ENCODE data around the gene NPR1. TPM values are rescaled to one million over a fixed set of nuclear protein-coding genes. Genes with fewer than 3 reads are reported as not detected.
A peak's percentile ranks its signal among the peaks of the same experiment; 100 is the strongest.

Gene NPR1
- total RNA-seq, 6 donors from 2014 or later, result 32.5 to 101 (median 63.0) TPM

GRCh38 chr1:153696741-153697140 lies 18.3 kb downstream of the NPR1 start:
- Histone ChIP-seq H3K9me3 (no peaks in the 10 kb centered on the region), H3K27ac (peak overlapping the region; percentile 87 to 90 (median 88))
- TF ChIP-seq POLR2AphosphoS5 (IDR thresholded peaks at IDR 0.05) (no peak), POLR2A (IDR thresholded peaks at IDR 0.05) (no peak), EP300 (IDR thresholded peaks at IDR 0.05) (no peak), CTCF (IDR thresholded peaks at IDR 0.05) (no peak)

GRCh38 chr1:153697191-153698019 lies 18.9 kb downstream of the NPR1 start:
- 47 to 55% methylated on average over 11 to 12 of the region's 12 CpGs for whole genome bisulfite sequencing, 2 donors
- ATAC-seq (ENCODE audit: low FRiP score in 2 of 2), result peak; percentile 52 to 84
- peaks cover 15 to 27% (median 22%) of the 10 kb centered on the region in 4 donors for H3K4me1 ChIP-seq
- H3K9me3 ChIP-seq, result no peaks in the 10 kb centered on the region
- H3K27ac ChIP-seq, result peak overlapping the region; percentile 87 to 90 (median 88)
- H3K27me3 ChIP-seq, result no peaks in the 10 kb centered on the region
- DNase-seq, result peak in 1 of 2 donors; percentile 41
- H3K36me3 ChIP-seq, result peaks cover 0 to 8% (median 3%) of the 10 kb centered on the region in 4 donors
- H3K4me3 ChIP-seq, result peak overlapping the region in 2 of 4 donors; percentile 24 to 28
- TF ChIP-seq EP300 (IDR thresholded peaks at IDR 0.05) (no peak), CTCF (IDR thresholded peaks at IDR 0.05) (no peak), POLR2AphosphoS5 (IDR thresholded peaks at IDR 0.05) (peak; percentile 27 to 41), POLR2A (IDR thresholded peaks at IDR 0.05) (peak in 2 of 4 donors; percentile 7 to 20)

More at GRCh38 chr1:153696741-153697140, 18.3 kb downstream of the NPR1 start:
- no peak for ATAC-seq (ENCODE audit: low FRiP score in 2 of 2)
- no peak for DNase-seq
- WGBS, 2 donors, result 87 to 88% methylated on average over 8 of the region's 8 CpGs
- H3K27me3 ChIP-seq, result no peaks in the 10 kb centered on the region
- peaks cover 15 to 27% (median 22%) of the 10 kb centered on the region in 4 donors for H3K4me1 ChIP-seq
- peaks cover 0 to 8% (median 3%) of the 10 kb centered on the region in 4 donors for H3K36me3 ChIP-seq
- H3K4me3 ChIP-seq, result no peak overlapping the region

GRCh38 chr1:153698020-153698922 lies 19.8 kb downstream of the NPR1 start:
- ATAC-seq (ENCODE audit: low FRiP score in 2 of 2), result peak; percentile 72 to 92
- 37 to 44% methylated on average over 29 of the region's 29 CpGs for WGBS, 2 donors
- no peaks in the 10 kb centered on the region for H3K36me3 ChIP-seq

GRCh38 chr1:153698923-153699714 lies 20.6 kb downstream of the NPR1 start:
- Histone ChIP-seq H3K36me3 (no peaks in the 10 kb centered on the region), H3K4me1 (peaks cover 15 to 27% (median 22%) of the 10 kb centered on the region in 4 donors), H3K4me3 (no peak overlapping the region), H3K9me3 (no peaks in the 10 kb centered on the region), H3K27ac (peak overlapping the region; percentile 36 to 90 (median 88)), H3K27me3 (no peaks in the 10 kb centered on the region)
- TF ChIP-seq POLR2A (IDR thresholded peaks at IDR 0.05), result no peak
- TF ChIP-seq EP300 (IDR thresholded peaks at IDR 0.05), result no peak
- no peak for TF ChIP-seq POLR2AphosphoS5 (IDR thresholded peaks at IDR 0.05)
- no peak for TF ChIP-seq CTCF (IDR thresholded peaks at IDR 0.05)
- no peak for DNase-seq
- WGBS, 2 donors, result 75 to 80% methylated on average over 6 of the region's 6 CpGs
- peak in 1 of 2 donors; percentile 19 for ATAC-seq (ENCODE audit: low FRiP score in 2 of 2)

More at GRCh38 chr1:153698020-153698922, 19.8 kb downstream of the NPR1 start:
- no peaks in the 10 kb centered on the region for H3K9me3 ChIP-seq
- H3K4me3 ChIP-seq, result peak overlapping the region in 2 of 4 donors; percentile 24 to 28
- peak; percentile 62 to 73 for DNase-seq
- TF ChIP-seq POLR2A (IDR thresholded peaks at IDR 0.05) (no peak), EP300 (IDR thresholded peaks at IDR 0.05) (peak in 2 of 4 donors; percentile 33 to 49), POLR2AphosphoS5 (IDR thresholded peaks at IDR 0.05) (peak; percentile 56 to 68)
- no peaks in the 10 kb centered on the region for H3K27me3 ChIP-seq
- peak overlapping the region; percentile 87 to 90 (median 88) for H3K27ac ChIP-seq
- H3K4me1 ChIP-seq, result peaks cover 15 to 27% (median 22%) of the 10 kb centered on the region in 4 donors
